LNCAP (cell line): ENCODE measurements around the gene SEPTIN11.

ENCODE experiments used
- CTCF ChIP-seq: fragments of 450-650 bp; IDR thresholded peaks from 2 replicates; pipeline ENCODE4 v1.5.1; 2017; ENCODE audit warnings: mild to moderate bottlenecking

Gene SEPTIN11

DNA sequence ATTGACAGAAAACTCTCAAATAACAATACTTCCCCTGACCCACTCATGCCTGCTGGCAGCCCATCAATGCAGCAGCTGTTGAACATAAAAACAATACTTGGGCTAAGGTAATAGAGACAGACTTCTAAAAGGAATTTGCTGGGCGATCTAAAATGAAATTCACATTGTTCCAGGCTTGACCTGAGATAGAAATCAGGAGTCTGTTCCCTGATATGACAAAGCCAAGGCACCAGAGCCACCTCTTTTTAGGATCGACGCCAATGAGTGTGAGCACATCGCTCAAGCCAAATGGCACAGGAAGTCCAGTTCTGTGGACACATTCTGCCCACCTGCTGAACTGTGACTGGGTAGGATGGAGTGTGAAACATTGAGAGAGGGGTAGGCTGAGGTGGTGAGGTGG is 4.9 kb downstream of the SEPTIN11 start:
- no peak for TF ChIP-seq CTCF

DNA sequence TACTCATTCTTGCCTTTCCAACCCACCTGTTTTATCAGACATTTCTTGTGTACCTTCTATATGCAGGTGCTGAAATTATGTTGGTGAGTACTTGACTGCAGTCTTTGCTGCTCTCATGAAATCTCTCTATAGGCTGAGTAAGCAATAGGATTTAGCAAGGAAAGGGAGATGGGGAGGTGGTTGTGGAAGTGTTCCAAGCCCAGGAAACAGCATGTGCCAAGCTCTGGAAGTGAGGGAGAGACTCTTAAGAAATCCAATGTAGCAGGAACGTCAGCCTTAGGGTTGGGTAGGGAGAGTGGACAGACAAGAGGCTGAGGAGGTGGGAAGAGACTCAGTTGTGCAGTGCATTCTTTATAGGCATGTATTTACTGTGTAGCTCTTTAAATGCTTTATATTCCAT is 5.6 kb downstream of the SEPTIN11 start:
- TF ChIP-seq CTCF, result no peak

- no peak for TF ChIP-seq CTCF
Observed at GRCh38 chr4:76957004-76957738, 7.6 kb downstream of the SEPTIN11 start.

DNA sequence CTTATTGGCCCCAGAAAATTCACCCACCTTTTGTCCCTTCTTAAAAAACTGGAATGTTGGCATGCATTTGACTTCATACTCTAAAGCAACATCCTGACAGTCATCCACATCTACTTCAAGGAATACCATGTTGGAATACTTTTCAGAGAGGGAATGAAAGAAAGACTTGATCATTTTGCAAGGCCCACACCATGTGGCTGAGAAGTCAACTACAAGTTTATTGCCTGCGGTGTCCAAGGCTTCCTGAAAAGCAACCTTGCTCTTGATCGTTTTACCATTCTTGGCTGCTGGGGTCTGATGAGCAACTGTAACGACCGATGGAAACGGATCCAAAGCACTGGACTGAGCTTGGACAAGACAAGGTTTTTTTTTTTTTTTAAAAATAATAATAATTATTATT is 9.3 kb downstream of the SEPTIN11 start:
- no peak for TF ChIP-seq CTCF

DNA sequence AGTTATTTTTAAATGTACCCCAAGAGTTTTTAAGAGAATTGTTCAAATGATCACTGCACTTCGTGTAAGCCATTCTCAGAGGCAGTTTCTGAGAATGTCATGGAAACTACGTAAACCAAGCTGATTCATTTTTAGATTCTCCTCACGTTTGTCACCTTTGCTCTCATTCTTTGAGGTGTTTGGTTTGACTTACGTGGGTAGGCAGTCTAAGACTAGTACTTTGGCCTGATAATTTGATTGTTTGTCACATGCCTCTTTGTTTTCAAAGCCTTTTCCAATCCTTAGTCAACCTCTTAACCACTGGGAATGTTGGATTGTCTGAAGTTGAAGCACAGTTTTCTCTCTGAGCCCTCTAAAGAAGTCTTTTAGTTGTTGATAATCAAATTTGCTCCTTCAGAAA is 10.5 kb downstream of the SEPTIN11 start:
- no peak for TF ChIP-seq CTCF

DNA sequence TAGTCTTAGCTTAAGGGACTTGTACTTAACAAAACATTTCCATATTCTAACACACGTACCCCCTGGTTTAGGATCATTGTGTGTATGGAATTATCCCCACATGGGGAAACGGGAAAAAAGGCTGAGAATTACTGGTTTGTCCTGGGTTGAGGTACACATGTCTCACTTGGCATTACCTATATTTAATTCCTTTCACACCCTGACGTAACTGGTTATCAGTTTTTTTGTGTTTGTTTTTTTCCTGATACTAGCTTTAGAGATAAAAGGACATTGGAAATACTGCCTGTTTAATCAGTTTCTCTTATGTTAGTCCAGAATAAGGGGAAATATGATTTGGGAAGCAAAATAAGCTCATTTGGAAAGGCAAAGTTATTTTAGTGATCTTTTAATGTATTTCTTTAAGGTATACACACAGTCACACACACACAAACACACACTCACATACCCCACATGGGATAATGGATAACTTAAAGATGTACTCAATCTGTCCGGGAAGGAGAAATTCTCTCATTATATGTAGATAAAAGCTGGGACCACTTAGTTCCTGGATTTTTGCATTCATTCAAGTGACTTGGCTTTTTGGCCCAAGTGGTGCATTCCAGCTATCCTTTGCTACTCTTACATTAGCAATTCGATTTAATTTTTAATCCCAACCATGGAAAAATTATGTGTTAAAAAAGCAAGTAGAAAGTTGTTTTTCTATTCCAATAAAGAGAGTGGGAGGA is 13.0 kb downstream of the SEPTIN11 start:
- TF ChIP-seq CTCF, result no peak

GRCh38 chr4:76963131-76963750 is 13.7 kb downstream of the SEPTIN11 start:
- no peak for TF ChIP-seq CTCF
